Smooth muscle cell (in vitro differentiated cells): Measurements from ENCODE around the gene C3orf80. TPM values are rescaled to one million over a fixed set of nuclear protein-coding genes. Genes with fewer than 3 reads are reported as not detected.

ENCODE experiments used
- DNase-seq: peaks from one replicate; lab custom pipeline; 2025; ENCODE audit not compliant: unreplicated experiment; lab: John Stamatoyannopoulos, UW
- H2AFZ ChIP-seq: fragments of 200-600 bp; sonication (generic); 2 replicates; pipeline ENCODE4 v1.6.0; 2016; ENCODE audit warnings: antibody characterized with exemption, low read depth, mild to moderate bottlenecking
- H3F3A ChIP-seq: fragments of 200-600 bp; sonication (generic); 2 replicates; pipeline ENCODE4 v1.6.0; 2017; ENCODE audit warnings: antibody characterized with exemption, low read depth
- H3K27ac ChIP-seq: fragments of 200-600 bp; sonication (generic); 2 replicates; pipeline ENCODE4 v1.5.1; 2016; ENCODE audit warnings: low read depth, mild to moderate bottlenecking
- H3K27me3 ChIP-seq: fragments of 200-600 bp; sonication (generic); 2 replicates; pipeline ENCODE4 v1.6.1; 2016; ENCODE audit warnings: low read depth, mild to moderate bottlenecking
- H3K36me3 ChIP-seq: fragments of 200-600 bp; sonication (generic); 2 replicates; pipeline ENCODE4 v1.5.1; 2016; ENCODE audit warnings: low read depth
- H3K4me1 ChIP-seq: fragments of 200-600 bp; sonication (generic); 2 replicates; pipeline ENCODE4 v1.5.1; 2016; ENCODE audit warnings: low read depth
- H3K4me2 ChIP-seq: fragments of 200-600 bp; sonication (generic); 2 replicates; pipeline ENCODE4 v1.6.0; 2016; ENCODE audit warnings: mild to moderate bottlenecking
- H3K4me3 ChIP-seq: fragments of 200-600 bp; sonication (generic); 2 replicates; pipeline ENCODE4 v1.5.1; 2016; ENCODE audit warnings: mild to moderate bottlenecking
- H3K79me2 ChIP-seq: fragments of 200-600 bp; sonication (generic); 2 replicates; pipeline ENCODE4 v1.6.0; 2016; ENCODE audit warnings: low read depth, mild to moderate bottlenecking
- H3K9ac ChIP-seq: fragments of 200-600 bp; sonication (generic); 2 replicates; pipeline ENCODE4 v1.6.0; 2016; ENCODE audit warnings: low read depth
- H3K9me3 ChIP-seq: fragments of 200-600 bp; sonication (generic); replicated peaks from 2 replicates; pipeline ENCODE4 v1.5.1; 2016; ENCODE audit warnings: low read depth
- H4K20me1 ChIP-seq: fragments of 200-600 bp; sonication (generic); 2 replicates; pipeline ENCODE4 v1.6.0; 2016; ENCODE audit warnings: low read depth
- WGBS: methylation state at CpG from one replicate; pipeline ENCODE4 v1.1.7; 2016; ENCODE audit warnings: low lambda C conversion rate; 5-methylcytosine and 5-hydroxymethylcytosine counted together
- polyA plus RNA-seq: library from polyadenylated mRNA; unstranded; fragments of >200 nt; fragmentation: Nextera tagmentation; extraction: Ambion mirVana; gene quantifications from 2 replicates; pipeline ENCODE4 v1.2.1, GENCODE V29; 2016
- total RNA-seq: library from RNA; depleted of rRNA; stranded (reverse); fragments of >200 nt; gene quantifications from 2 replicates; pipeline ENCODE4 v1.2.3, GENCODE V29; 2014
- TF ChIP-seq, protein P1 (sequence below): fragments of 200-600 bp; sonication (generic); IDR thresholded peaks from 2 replicates; pipeline ENCODE4 v1.5.1; 2017; ENCODE audit warnings: borderline replicate concordance, mild to moderate bottlenecking, antibody characterized with exemption; ENCODE audit not compliant: insufficient read depth, poor library complexity, severe bottlenecking

The C3orf80 gene
- total and polyA plus RNA-seq, 2 experiments from 2014 or later: 10.2 to 17.5 TPM

DNA sequence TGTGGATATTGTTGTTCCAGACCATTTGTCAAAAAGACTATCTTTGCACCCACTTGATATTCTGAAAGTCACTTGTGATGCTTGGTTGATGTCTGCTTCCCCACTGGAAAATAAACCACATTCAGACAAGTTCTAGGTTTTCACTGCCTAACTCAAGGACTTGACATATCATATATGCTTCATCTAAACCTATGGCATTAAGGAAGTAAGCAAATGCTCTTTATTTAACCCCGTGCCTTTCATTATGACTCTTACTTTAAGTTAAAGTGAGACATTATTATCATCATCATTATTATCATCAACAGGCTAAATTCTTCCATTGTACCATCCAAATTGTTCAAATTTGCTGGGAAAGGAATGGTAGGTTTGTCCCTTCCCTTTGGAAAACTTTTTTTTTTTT lies 30.8 kb upstream of the C3orf80 start:
- WGBS: 93% methylated on average over 1 of the region's 1 CpG
- no peaks in the 10 kb centered on the region for H3K36me3 ChIP-seq

DNA sequence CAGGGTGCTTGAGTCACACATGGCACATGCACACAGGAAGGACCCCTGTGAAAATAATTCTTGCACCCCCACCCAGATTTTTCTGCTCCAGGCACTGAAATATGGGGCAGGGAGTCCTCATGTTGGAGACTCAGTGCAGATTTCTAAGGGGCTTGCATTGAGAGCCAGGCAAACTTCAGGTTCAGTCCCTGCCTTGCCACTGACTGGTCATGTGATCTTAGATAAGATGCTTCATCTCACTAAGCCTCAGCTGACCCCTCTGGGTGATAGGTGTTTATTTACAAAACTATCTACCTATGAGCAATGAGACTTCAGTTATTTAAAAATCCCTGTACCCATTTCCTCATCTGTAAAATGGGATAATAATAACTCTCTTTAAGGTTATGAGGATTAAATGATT lies 30.1 kb upstream of the C3orf80 start:
- no peaks in the 10 kb centered on the region for H3K79me2 ChIP-seq
- no peak overlapping the region for H3K4me3 ChIP-seq
- no peak overlapping the region for H3K4me2 ChIP-seq
- no peak overlapping the region for H3K27ac ChIP-seq
- DNase-seq: no peak
- H3K9me3 ChIP-seq: no peaks in the 10 kb centered on the region
- H3F3A ChIP-seq: no peaks in the 10 kb centered on the region
- TF ChIP-seq, protein P1, sequence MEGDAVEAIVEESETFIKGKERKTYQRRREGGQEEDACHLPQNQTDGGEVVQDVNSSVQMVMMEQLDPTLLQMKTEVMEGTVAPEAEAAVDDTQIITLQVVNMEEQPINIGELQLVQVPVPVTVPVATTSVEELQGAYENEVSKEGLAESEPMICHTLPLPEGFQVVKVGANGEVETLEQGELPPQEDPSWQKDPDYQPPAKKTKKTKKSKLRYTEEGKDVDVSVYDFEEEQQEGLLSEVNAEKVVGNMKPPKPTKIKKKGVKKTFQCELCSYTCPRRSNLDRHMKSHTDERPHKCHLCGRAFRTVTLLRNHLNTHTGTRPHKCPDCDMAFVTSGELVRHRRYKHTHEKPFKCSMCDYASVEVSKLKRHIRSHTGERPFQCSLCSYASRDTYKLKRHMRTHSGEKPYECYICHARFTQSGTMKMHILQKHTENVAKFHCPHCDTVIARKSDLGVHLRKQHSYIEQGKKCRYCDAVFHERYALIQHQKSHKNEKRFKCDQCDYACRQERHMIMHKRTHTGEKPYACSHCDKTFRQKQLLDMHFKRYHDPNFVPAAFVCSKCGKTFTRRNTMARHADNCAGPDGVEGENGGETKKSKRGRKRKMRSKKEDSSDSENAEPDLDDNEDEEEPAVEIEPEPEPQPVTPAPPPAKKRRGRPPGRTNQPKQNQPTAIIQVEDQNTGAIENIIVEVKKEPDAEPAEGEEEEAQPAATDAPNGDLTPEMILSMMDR: no peak
- H4K20me1 ChIP-seq: no peaks in the 10 kb centered on the region
- no peaks in the 10 kb centered on the region for H3K4me1 ChIP-seq
- no peaks in the 10 kb centered on the region for H3K27me3 ChIP-seq
- no peak overlapping the region for H3K9ac ChIP-seq
- H2AFZ ChIP-seq: no peak overlapping the region
- H3K36me3 ChIP-seq: no peaks in the 10 kb centered on the region

More for the DNA sequence above, 30.8 kb upstream of the C3orf80 start:
- H3K27me3 ChIP-seq: no peaks in the 10 kb centered on the region
- H3K4me3 ChIP-seq: no peak overlapping the region
- H3K27ac ChIP-seq: no peak overlapping the region
- H3F3A ChIP-seq: no peaks in the 10 kb centered on the region
- H3K4me1 ChIP-seq: no peaks in the 10 kb centered on the region
- TF ChIP-seq, protein P1: no peak
- H4K20me1 ChIP-seq: no peaks in the 10 kb centered on the region
- H3K9ac ChIP-seq: no peak overlapping the region
- no peak overlapping the region for H2AFZ ChIP-seq
- no peak overlapping the region for H3K4me2 ChIP-seq
- no peak for DNase-seq
- H3K9me3 ChIP-seq: no peaks in the 10 kb centered on the region
- no peaks in the 10 kb centered on the region for H3K79me2 ChIP-seq

DNA sequence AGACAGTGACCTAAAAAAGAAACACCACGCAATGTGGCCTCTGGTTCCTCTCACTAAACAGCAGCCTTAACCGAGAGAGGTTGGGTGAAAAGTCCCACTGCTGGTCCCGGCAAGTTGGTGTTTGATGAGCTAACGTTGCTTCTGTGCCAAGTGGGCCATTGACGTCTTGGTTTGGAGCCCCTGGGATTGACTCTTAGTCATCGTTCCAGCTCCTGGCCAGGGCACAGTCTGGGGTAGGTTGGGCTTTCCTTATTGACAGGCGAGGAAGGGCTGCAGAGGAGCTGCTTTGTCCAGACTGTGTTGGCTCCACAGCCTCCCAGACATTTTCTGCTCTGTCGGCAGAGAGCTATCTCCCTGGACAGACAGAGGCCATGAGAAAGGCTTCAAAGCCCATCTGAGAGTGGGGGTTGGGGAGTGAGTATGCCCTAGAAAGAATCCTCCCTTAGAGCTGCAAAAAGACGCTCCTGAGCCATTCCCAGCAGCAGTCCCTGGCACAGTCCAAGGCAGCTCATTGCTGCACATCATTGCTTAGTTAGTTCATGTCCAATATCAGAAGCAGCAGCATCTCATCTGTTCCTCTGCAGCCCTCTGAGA lies 28.6 kb upstream of the C3orf80 start:
- Histone ChIP-seq H4K20me1 (no peaks in the 10 kb centered on the region), H3K4me1 (no peaks in the 10 kb centered on the region), H3K4me2 (no peak overlapping the region), H2AFZ (no peak overlapping the region), H3K36me3 (no peaks in the 10 kb centered on the region), H3K9me3 (no peaks in the 10 kb centered on the region), H3K79me2 (no peaks in the 10 kb centered on the region), H3K9ac (no peak overlapping the region), H3F3A (no peaks in the 10 kb centered on the region), H3K27ac (no peak overlapping the region), H3K27me3 (no peaks in the 10 kb centered on the region), H3K4me3 (no peak overlapping the region)
- 67% methylated on average over 9 of the region's 9 CpGs for WGBS
- TF ChIP-seq, protein P1: no peak
- no peak for DNase-seq

DNA sequence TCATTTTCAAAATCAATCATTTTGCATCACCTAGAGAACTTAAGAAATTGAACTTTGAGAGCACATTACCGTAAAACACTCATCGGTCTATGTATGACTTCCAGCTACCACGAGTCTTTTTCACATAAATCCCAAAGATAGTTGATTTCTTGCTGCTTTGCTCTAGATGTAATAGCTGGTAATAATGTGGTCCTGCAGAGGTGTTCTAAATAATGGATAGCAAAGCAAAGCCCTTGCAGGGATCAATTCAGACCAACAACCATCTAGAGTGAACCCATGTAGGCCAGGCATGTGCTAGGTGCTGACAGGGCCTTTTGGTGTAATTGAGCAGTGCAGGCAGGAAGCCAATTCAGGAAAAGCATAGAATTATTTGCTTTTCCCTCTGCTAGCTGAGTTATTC lies 26.1 kb upstream of the C3orf80 start:
- H3K27ac ChIP-seq: no peak overlapping the region
- WGBS: 92% methylated on average over 3 of the region's 3 CpGs
- no peak overlapping the region for H3K4me3 ChIP-seq
- DNase-seq: no peak
- no peaks in the 10 kb centered on the region for H3F3A ChIP-seq
- no peaks in the 10 kb centered on the region for H3K27me3 ChIP-seq
- H4K20me1 ChIP-seq: no peaks in the 10 kb centered on the region
- no peaks in the 10 kb centered on the region for H3K4me1 ChIP-seq
- no peaks in the 10 kb centered on the region for H3K9me3 ChIP-seq
- no peak overlapping the region for H3K4me2 ChIP-seq
- H3K9ac ChIP-seq: no peak overlapping the region
- no peak overlapping the region for H2AFZ ChIP-seq
- no peaks in the 10 kb centered on the region for H3K36me3 ChIP-seq
- TF ChIP-seq, protein P1: no peak
- no peaks in the 10 kb centered on the region for H3K79me2 ChIP-seq
